Nephron (organoid): ENCODE results near the gene PATJ.

Experiments
- H3K27ac Mint-ChIP-seq, 3 experiments: 2 replicates each; pipeline ENCODE4 v1.8.0; 2020; ENCODE audit warnings: mixed read lengths in 3 of 3, mild to moderate bottlenecking in 2 of 3, moderate library complexity in 1 of 3
- H3K27me3 Mint-ChIP-seq: 2 replicates; pipeline ENCODE4 v1.8.0; 2021; ENCODE audit warnings: low read depth, mild to moderate bottlenecking, moderate library complexity, mixed read lengths
- H3K36me3 Mint-ChIP-seq: 2 replicates; pipeline ENCODE4 v1.8.0; 2020; ENCODE audit warnings: low read depth, mixed read lengths
- H3K4me1 Mint-ChIP-seq: 2 replicates; pipeline ENCODE4 v1.8.0; 2020; ENCODE audit warnings: mixed read lengths
- H3K4me3 Mint-ChIP-seq, 3 experiments: 2 replicates each; pipeline ENCODE4 v1.8.0; 2020; ENCODE audit warnings: mild to moderate bottlenecking in 3 of 3, mixed read lengths in 3 of 3, moderate library complexity in 2 of 3
- H3K9me3 Mint-ChIP-seq: 2 replicates; pipeline ENCODE4 v1.8.0; 2020; ENCODE audit warnings: mixed read lengths
- CTCF ChIP-seq, 3 experiments: fragments of 200-600 bp; sonication (generic); IDR thresholded peaks; one replicate each; pipeline ENCODE4 v1.5.0; 2021; ENCODE audit warnings: antibody characterized with exemption in 3 of 3; ENCODE audit not compliant: unreplicated experiment in 3 of 3

Gene PATJ

DNA sequence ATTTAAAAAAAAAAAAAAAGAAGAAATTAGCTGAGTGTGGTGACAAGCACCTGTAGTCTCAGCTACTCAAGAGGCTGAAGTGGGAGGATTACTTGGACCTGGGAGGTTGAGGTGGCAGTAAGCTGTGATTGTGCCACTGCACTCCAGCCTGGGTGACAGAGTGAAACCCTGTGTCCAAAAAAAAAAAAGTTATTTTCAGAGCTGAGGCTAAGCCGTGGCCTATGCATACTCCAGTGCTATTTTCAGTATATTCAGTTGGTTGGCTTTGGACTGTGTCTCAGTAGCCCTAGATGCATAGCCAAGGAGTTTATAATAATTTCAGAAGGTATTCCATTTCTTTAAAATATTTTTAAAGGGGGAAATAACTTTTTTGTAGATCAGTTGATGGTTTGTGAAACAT lies 311.9 kb downstream of the PATJ start:
- Mint-ChIP-seq H3K27me3 (no peaks in the 10 kb centered on the region), H3K4me3 (no peak overlapping the region), H3K27ac (no peak overlapping the region), H3K9me3 (no peaks in the 10 kb centered on the region), H3K4me1 (no peaks in the 10 kb centered on the region), H3K36me3 (peaks cover 8% of the 10 kb centered on the region)
- TF ChIP-seq CTCF (IDR thresholded peaks at IDR 0.05; ENCODE audit: unreplicated experiment in 3 of 3), result no peak

- no peaks in the 10 kb centered on the region for H3K27me3 Mint-ChIP-seq
- H3K36me3 Mint-ChIP-seq, result peaks cover 7% of the 10 kb centered on the region
- no peak overlapping the region for H3K27ac Mint-ChIP-seq
- no peak overlapping the region for H3K4me3 Mint-ChIP-seq
- H3K9me3 Mint-ChIP-seq, result no peaks in the 10 kb centered on the region
- no peak for TF ChIP-seq CTCF (IDR thresholded peaks at IDR 0.05; ENCODE audit: unreplicated experiment in 3 of 3)
- H3K4me1 Mint-ChIP-seq, result no peaks in the 10 kb centered on the region
Measured at GRCh38 chr1:62057230-62057629, 314.9 kb downstream of the PATJ start.

- H3K4me3 Mint-ChIP-seq, result no peak overlapping the region
- peaks cover 9% of the 10 kb centered on the region for H3K36me3 Mint-ChIP-seq
- H3K4me1 Mint-ChIP-seq, result no peaks in the 10 kb centered on the region
- H3K27ac Mint-ChIP-seq, result no peak overlapping the region
- no peaks in the 10 kb centered on the region for H3K27me3 Mint-ChIP-seq
- H3K9me3 Mint-ChIP-seq, result peaks cover 1% of the 10 kb centered on the region
- no peak for TF ChIP-seq CTCF (IDR thresholded peaks at IDR 0.05; ENCODE audit: unreplicated experiment in 3 of 3)
Measured at GRCh38 chr1:62057641-62058290, 315.5 kb downstream of the PATJ start.

DNA sequence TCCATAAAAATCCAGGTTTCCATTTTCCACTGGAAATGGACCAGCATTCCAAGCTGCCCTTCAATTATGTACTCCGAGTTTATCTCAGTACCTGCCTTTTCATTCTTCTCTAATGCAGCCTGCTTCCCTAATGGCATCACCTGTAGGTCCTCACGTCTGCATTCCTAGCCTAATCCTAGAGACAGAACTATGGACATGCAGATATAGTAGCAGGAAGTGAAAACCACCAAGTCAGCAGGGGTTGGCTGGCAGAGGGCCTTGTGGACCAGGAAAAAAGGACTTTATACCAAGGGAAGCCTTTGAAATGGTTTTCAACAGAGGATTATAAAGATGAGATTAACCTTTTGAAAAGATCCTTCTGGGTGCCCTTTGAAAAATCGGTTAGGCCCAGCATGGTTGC lies 316.7 kb downstream of the PATJ start:
- peaks cover 5% of the 10 kb centered on the region for H3K9me3 Mint-ChIP-seq
- TF ChIP-seq CTCF (IDR thresholded peaks at IDR 0.05; ENCODE audit: unreplicated experiment in 3 of 3), result no peak
- H3K4me1 Mint-ChIP-seq, result no peaks in the 10 kb centered on the region
- no peak overlapping the region for H3K4me3 Mint-ChIP-seq
- no peaks in the 10 kb centered on the region for H3K27me3 Mint-ChIP-seq
- peaks cover 20% of the 10 kb centered on the region for H3K36me3 Mint-ChIP-seq
- H3K27ac Mint-ChIP-seq, result no peak overlapping the region

- H3K27me3 Mint-ChIP-seq, result no peaks in the 10 kb centered on the region
- TF ChIP-seq CTCF (IDR thresholded peaks at IDR 0.05; ENCODE audit: unreplicated experiment in 3 of 3), result no peak
- H3K36me3 Mint-ChIP-seq, result peaks cover 28% of the 10 kb centered on the region
- no peaks in the 10 kb centered on the region for H3K4me1 Mint-ChIP-seq
- no peak overlapping the region for H3K4me3 Mint-ChIP-seq
- no peak overlapping the region for H3K27ac Mint-ChIP-seq
- H3K9me3 Mint-ChIP-seq, result peaks cover 5% of the 10 kb centered on the region
Measured at GRCh38 chr1:62062087-62062486, 319.8 kb downstream of the PATJ start.

DNA sequence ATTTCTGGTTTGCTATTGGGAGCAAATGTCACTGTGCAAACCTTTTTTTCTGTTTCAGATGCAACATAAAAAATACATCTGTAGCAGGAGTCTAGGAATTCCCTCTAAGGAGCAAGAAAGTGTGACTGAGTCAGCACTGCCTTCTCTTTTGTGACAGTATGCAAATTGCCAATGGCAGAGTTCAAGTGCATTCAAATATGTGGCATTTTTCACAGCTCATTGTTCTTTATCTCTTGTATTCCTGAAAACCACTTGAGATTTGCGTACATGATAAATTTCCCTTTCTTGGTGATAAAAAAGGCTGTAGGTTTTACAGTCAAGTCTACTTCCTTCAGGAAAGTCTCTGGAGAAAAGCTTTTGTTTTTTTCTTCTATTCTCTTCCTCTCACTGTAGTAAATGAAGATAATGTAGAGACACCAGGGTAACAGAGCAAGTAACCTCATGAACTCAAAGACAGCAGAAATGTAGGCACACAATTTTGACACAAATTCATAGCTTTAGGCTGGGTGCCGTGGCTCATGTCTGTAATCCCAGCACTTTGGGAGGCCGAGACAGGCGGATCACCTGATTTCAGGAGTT lies 322.6 kb downstream of the PATJ start:
- Mint-ChIP-seq H3K27ac (peak overlapping the region in 1 of 3 experiments; percentile 42), H3K4me3 (no peak overlapping the region), H3K4me1 (peaks cover 12% of the 10 kb centered on the region), H3K27me3 (no peaks in the 10 kb centered on the region), H3K36me3 (peaks cover 33% of the 10 kb centered on the region), H3K9me3 (peaks cover 5% of the 10 kb centered on the region)
- no peak for TF ChIP-seq CTCF (IDR thresholded peaks at IDR 0.05; ENCODE audit: unreplicated experiment in 3 of 3)
